UCSD-AML1 (cell line): Measurements from ENCODE around the gene COPZ2.
"Not testable (repeated sequence)": the region's sequence is repeated elsewhere in the genome, so short reads cannot be mapped to it uniquely, and the experiment has no call there.

Experiments used
- DNase-seq: peaks from one replicate; lab custom pipeline; 2025; ENCODE audit not compliant: unreplicated experiment; lab: John Stamatoyannopoulos, UW

Gene COPZ2

DNA sequence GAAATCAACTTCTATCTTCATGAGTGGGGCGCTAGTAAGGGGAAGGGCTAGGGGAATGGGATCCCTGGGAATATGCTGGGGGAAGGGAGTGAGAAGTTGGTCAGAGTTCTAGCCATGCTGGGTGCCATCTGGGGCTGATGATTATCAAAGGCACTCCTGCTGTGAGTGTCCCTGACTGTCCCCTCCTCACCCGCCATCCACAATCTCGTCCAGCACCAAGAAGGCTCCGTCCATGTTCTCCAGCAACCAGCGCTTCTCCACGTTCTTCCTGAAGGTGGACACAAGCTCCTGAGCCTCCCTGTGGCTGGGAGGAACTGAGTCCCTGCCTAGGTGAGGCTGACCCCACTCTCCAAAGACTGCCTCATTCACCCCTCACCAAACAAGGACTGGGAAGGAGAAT is 5.6 kb downstream of the COPZ2 start:
- DNase-seq = no peak

DNA sequence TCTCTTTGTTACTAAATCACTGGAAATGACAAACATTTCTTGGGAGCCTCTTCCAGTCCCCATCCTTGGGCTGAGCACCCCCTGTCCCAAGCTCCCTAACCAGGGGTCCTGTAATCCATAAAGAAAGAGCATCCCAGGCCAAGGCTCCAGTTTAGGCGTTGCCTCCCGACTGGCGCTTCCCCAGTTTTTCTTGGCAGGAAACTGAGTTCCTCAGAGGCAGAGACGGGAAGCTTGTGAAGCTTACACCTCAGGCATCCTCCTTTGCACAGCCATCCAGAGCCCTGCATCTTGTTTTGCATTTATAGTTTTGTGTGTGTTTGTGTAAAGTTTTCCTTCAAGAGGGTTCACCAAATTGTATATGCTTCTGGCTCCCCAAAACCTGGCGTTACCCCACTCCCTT is 7.1 kb downstream of the COPZ2 start:
- no peak for DNase-seq

GRCh38 chr17:48028736-48029135 is 8.9 kb downstream of the COPZ2 start:
- DNase-seq = no peak

DNA sequence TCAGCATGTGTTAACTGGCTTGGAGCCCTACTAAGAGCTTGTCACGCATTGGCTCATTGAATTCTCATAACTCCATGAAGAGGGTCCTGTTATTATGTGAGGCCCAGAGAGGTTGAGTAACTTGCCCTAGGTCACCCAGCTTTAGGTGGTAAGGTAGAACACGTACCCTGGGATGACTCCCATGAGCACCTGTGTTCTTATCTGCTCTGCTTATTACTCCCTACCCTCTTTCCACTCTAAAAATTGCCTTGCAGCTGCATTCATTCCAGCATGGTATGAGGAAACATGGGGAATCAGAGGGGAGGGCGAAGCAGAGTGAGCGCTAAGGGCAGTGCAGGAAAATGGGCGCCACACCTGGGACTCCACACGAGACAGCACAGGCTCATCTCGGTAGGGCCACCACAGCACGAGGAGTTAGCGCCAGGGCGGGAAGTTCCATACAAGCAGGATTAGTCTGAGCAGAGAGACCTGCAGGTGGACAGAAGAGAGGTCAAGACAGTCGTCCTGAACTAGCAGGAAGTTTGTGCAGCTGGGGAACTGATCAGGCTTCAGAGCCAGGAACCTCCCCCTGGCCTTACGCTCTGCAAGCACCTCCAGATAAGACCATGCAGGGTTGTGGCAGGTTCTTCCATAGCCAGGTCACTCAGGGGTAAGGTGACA is 10.1 kb downstream of the COPZ2 start:
- DNase-seq = no peak

DNA sequence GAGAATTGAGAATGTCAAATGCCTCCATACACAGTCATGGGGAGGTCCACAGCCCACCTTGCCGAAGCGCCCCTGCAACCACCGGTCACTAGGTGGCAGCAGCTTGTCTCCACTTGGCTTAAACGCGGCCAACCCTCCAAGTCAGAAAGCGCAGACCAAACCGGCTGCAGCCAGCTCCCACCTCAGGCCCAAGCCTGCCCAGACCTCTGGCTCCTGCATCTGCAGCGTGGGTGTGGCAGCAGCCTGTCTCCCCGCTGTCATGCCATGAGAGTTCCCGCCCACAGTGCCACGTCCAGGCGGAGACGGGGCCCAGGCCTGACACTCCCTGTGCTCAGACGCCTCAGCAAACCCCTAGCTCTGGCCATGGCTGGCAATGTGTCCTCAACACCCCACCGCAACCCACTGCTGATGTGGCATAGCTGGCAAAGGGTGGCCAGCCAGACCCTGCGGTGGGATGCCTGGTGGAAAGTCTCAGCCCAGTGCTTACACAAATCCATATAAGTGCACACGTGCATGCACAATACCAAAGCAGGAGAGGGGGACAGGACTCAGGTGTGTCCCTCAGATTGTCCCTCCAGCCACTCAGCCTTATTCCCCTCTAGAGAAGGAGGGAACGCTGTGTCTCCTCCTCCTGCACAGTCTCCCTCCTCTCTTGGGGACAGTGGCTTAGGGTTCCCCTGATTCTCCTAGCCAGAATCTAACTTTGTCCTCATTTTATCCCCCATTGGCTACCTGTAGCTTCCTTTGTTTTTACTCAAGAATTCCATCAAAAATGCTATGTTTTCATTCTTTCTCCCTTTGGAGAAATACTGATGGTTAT is 10.9 kb downstream of the COPZ2 start:
- peak; percentile 81 for DNase-seq

- DNase-seq = no peak
Observed at GRCh38 chr17:48025904-48026501, 11.6 kb downstream of the COPZ2 start.

DNA sequence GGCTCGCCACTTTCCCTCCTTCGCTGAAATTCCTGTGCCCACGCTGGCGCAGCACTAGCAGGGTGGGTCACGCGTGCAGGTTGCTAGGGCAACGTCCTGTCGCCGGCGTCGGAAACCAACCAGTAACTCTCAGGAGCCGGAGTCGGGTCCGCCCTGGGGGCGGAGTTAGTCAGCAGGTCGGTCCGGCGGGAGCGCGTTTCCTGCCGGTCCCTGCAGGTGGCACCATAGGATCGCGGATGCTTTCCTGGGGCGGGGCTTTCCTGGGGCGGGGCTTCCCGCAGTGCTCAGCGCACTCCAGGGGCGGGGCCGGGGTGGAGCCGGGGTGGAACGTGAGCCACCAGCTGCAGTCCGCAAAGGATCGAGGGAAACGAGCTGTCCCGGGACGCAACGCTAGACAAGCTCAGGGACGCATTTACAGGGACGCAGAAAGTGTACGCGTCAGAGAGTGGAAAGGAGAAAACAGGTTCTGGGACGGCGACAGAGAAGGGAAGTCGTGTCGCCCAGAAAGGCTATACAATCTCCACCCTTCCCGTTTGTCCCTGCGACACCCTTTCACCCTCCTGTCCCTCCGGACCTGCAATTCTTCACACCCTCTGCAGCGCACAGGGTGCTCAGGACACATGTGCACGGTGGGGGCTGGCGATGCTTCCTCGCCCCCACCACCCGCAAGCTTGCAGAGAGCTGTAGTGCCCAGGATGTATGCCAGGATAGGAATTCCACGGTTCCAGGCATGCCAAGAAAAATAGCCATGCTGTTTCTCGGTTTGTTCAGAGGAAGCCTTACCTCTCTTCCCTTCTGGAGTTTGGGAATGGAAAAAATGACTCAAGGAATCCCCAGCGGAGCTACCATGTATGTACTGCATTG is 12.3 kb downstream of the COPZ2 start:
- DNase-seq = peak; percentile 97

DNA sequence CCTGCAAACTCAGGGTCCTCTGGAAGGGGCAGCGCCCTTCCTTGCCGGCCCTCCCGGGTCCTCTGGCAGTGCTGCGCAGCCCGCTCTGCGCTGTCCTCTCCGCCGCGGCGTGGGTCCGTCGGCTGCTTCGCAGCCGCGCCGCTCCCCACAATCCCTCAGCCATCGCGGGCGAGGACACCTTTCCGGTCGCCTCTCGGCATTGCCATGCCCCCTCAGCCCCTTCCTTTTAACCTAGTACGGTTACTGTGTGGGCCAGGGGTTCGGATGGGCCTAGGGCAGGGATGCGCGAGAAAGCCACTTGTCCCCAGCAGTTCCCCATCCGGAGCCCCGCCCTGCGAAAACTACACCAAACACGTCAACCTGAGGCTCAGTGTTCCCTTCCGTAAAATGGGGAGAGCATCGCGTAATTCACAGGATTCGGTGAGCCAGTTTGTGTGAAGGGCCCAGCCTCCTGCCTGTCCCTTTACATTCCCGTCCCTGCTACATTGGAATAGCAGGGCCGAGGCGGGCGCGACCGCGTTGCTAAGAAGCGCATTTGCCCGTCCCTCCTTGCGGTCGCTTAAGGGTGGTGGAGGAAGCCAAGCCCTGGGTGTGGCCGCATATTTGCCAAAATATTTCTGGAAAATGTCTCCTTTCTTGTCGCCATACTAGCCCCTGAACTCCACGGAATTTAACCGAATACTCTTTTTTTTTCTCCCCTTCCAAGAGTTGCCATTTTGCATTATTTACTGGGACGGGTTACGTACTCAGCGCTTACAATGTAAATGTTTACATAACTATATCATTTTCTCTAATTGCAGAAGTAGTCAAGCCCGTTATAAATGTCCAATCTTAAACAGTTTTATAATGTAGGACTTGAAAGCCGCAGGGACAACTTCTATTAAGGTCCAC is 13.2 kb downstream of the COPZ2 start:
- DNase-seq = no peak

DNA sequence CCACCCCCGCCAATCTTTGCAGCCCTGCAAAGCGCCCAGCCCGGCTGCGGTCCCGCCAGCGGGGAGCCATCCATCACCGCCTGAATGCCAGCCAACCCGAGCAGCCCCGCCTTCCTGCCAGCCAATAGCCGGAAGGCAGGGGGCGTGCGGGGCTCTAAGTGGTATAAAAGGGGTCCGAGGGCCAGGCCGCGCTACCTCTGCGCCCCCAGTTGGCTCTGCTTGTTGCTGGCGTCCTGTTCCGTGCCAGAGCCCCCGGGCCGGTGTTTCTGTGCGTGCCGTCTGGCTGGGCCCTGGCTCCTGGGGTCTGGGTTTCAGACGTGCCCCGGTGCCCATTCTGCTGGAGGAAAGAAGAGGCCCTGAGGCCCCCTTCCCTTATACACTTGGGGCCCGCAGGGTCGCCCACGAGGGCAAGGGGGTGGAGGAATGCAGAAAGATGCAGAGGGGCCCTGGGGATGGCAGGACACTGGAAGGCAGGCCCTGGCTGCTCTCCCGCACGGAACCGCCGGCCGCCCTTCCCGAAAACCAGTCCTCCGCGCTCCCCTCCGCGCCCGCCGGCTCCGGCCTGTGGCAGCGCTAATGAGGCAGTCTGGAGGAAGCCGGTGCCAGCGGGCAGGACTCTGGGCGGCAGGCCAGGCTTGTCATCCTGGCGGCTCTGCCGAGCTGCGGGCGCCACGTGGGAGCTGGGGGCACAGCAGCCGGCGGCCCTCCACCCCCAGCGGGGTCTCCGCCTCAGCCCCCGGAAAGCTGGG is 14.0 kb downstream of the COPZ2 start:
- DNase-seq = peak; percentile 67

GRCh38 chr17:48022901-48023300 is 14.7 kb downstream of the COPZ2 start:
- DNase-seq = no peak

DNA sequence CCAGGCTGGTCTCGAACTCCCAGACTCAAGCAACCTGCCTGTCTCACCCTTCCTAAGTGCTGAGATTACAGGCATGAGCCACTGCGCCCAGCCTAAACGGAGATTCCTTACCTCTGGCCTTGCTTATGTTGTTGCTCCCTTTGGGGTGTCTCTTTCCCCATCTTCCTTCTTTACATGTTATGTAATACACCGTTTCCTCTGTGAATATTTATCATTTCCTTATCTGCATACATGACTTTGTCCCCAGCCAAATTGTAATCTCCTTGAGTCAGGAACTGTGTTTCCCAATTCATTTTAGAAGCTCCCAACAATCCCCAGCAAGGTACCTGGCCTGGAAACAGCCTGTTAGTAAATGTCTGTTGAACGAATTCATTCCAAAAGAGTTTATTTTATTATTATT is 15.7 kb downstream of the COPZ2 start:
- no peak for DNase-seq

GRCh38 chr17:48017817-48018158 is 19.8 kb downstream of the COPZ2 start:
- DNase-seq = not testable (repeated sequence)

DNA sequence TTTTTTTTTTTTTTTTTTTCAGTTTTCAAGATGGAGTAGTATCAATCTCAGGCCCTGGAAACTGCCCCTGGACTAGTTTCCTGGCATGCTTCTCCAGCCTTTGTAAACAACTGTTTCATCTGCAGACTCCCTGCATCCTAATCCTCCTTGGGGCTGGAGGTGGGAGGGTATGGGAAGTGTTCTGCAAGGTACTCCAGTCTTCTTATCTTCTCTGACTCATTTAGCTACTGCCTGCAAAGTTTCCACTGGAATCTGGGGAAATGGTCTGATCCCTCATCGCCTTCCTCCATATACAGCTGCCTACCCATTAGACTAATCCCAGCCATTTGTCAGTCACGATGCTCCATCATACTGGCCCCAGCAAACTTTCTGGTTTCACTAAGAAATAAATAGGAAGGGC is 21.5 kb downstream of the COPZ2 start:
- DNase-seq = no peak

- DNase-seq = no peak
Observed at GRCh38 chr17:48014595-48015111, 22.9 kb downstream of the COPZ2 start.

- no peak for DNase-seq
Observed at GRCh38 chr17:48013876-48014594, 23.6 kb downstream of the COPZ2 start.

- DNase-seq = no peak
Observed at GRCh38 chr17:48012654-48013053, 24.9 kb downstream of the COPZ2 start.

DNA sequence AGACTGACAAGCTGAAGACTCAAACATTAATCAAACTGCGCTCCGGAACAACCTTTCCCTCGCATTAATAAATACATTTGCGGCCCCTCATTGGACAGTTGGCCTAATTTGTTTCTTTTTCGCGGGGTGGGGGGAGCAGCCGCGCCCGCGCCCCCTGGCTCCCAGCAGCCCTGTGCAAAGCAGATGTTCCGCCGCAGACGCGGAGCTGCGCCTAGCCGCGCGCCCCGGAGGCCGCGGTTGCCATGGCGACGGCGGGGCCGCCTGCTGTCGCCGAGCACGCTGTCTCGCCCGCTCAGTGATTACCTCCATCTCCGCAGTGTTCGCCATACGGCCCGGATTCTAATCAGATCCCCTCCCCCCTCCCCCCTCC is 25.5 kb downstream of the COPZ2 start:
- no peak for DNase-seq

GRCh38 chr17:48011405-48012150 is 26.0 kb downstream of the COPZ2 start:
- DNase-seq = peak; percentile 30
